ENCODE results near the gene RCC2. TPM values are rescaled to one million over a fixed set of nuclear protein-coding genes. Genes with fewer than 3 reads are reported as not detected.

The RCC2 gene
- total and polyA plus RNA-seq, 9 donors: 15.3 to 52.2 (median 40.7) TPM

DNA sequence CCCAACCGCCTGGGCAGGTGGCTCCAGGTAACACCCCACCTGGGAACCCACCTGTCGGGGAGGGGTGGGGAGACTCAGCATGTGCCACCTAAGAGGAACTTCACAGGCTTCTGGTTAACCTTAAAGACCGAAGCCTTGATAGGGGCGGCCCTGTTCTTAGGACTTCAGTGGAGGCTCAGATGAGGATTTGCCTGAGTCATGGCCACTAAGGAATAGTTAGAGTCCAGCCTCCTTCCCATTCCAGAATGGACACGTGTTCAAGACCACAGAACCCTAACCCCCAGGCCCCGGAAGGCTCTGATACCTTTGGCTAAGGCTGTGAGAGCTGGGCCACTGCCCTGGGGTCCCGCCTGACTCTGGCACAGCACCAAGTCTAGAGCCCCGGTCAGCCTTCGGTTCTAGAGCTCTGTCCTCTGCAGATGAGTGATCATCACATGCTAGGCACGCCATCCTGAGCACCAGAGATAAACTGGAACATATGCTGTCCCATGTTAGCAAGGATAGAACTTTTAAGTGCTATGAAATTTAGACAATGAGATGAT is 47.2 kb downstream of the RCC2 start:
- 65 to 67% (median 65%) methylated on average over 9 to 10 of the region's 10 CpGs for WGBS, 3 donors
- H3K4me1 ChIP-seq (ENCODE audit: insufficient read depth): no peaks in the 10 kb centered on the region
- DNase-seq: no peak
- H3K4me3 ChIP-seq: no peak overlapping the region
- no peaks in the 10 kb centered on the region for H3K9me3 ChIP-seq
- no peaks in the 10 kb centered on the region for H3K27me3 ChIP-seq
- H3K27ac ChIP-seq: no peak overlapping the region
- no peaks in the 10 kb centered on the region for H3K36me3 ChIP-seq
- intact Hi-C loops (cut with DNase I): no loop called here
- TF ChIP-seq EP300 (IDR thresholded peaks at IDR 0.05) (no peak), POLR2A (IDR thresholded peaks at IDR 0.05) (no peak)
- TF ChIP-seq, protein P1, sequence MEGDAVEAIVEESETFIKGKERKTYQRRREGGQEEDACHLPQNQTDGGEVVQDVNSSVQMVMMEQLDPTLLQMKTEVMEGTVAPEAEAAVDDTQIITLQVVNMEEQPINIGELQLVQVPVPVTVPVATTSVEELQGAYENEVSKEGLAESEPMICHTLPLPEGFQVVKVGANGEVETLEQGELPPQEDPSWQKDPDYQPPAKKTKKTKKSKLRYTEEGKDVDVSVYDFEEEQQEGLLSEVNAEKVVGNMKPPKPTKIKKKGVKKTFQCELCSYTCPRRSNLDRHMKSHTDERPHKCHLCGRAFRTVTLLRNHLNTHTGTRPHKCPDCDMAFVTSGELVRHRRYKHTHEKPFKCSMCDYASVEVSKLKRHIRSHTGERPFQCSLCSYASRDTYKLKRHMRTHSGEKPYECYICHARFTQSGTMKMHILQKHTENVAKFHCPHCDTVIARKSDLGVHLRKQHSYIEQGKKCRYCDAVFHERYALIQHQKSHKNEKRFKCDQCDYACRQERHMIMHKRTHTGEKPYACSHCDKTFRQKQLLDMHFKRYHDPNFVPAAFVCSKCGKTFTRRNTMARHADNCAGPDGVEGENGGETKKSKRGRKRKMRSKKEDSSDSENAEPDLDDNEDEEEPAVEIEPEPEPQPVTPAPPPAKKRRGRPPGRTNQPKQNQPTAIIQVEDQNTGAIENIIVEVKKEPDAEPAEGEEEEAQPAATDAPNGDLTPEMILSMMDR (IDR thresholded peaks at IDR 0.05): no peak

DNA sequence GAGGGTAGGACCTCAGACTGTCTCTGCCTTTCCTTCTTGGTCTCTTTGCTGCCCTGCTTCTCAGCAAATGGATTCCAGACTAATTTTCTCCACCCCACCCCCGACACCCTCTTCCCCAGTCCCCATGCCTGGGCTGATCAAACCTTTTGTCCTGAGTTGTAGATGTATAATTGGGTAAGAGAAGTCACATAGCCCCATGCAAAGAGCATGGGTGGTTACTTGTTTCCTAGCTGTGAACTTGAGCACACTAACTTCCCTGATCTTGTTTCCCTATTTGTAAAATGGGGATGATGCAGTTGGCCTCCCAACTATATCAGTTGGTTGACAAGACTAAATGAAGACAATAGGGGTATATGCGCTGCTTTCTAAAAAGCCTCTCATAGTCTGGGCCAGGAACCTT is 58.3 kb downstream of the RCC2 start:
- Histone ChIP-seq H3K27me3 (no peaks in the 10 kb centered on the region), H3K27ac (no peak overlapping the region), H3K4me1 (ENCODE audit: insufficient read depth) (no peaks in the 10 kb centered on the region), H3K36me3 (no peaks in the 10 kb centered on the region), H3K9me3 (no peaks in the 10 kb centered on the region), H3K4me3 (no peak overlapping the region)
- DNase-seq: no peak
- intact Hi-C loops (cut with DNase I): no loop called here
- 76 to 93% (median 83%) methylated on average over 2 of the region's 2 CpGs for WGBS, 3 donors
- TF ChIP-seq POLR2A (IDR thresholded peaks at IDR 0.05) (no peak), EP300 (IDR thresholded peaks at IDR 0.05) (no peak)
- TF ChIP-seq, protein P1 (IDR thresholded peaks at IDR 0.05): no peak

DNA sequence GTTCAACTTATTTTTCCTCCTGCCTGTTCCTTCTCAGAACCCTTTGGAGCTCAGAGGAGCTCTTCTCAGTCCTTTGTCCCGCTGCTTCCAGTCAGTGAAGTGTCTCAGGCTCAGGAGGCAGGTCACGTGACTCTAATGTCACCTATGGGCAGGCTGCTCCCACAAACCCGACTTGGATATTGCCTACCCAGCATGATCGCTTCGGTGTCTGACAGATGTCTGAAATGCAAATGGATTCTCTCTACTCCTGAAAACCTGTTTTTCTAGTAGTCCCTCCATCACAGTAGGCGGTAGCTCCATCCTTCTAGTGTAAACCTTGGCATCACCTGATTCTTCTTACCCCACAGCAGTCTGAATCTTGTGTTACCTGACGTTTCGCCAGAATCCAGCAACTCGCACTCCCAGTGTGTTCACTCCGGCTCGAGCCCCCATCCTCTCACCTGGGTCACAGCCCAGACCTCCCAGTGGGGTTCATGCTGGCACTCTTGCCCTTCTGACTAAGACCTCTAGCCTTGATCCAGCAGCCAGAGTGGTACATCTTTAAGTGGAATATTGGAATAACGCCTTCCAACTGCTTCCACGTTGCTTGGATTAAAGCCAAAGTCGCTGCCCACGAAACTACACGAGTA is 62.0 kb downstream of the RCC2 start:
- H3K27me3 ChIP-seq: no peaks in the 10 kb centered on the region
- no peaks in the 10 kb centered on the region for H3K4me1 ChIP-seq (ENCODE audit: insufficient read depth)
- DNase-seq: no peak
- no peak for TF ChIP-seq POLR2A (IDR thresholded peaks at IDR 0.05)
- TF ChIP-seq, protein P1 (IDR thresholded peaks at IDR 0.05): no peak
- TF ChIP-seq EP300 (IDR thresholded peaks at IDR 0.05): no peak
- intact Hi-C loops (cut with DNase I): no loop called here
- H3K4me3 ChIP-seq: no peak overlapping the region
- no peaks in the 10 kb centered on the region for H3K9me3 ChIP-seq
- no peak overlapping the region for H3K27ac ChIP-seq
- no peaks in the 10 kb centered on the region for H3K36me3 ChIP-seq
- 22 to 26% (median 25%) methylated on average over 16 of the region's 16 CpGs for WGBS, 3 donors

DNA sequence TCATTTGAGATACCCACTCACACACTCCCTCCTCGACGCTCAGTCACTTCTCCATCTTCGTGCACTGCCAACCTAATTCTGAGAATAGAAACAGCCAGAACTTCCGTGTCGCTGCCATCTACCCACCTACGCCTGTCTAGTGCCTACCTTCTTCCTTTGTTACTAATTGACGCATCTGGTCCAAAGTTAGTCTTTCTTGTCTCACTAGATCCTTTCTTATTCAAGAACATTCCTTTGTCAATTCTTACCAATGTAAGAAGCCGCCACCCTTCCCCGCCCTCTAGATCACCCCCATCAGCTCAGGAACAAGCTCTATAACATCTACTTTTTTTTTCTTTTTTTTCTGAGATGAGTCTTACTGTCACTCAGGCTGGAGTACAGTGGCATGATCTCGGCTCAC is 63.8 kb downstream of the RCC2 start:
- H3K9me3 ChIP-seq: no peaks in the 10 kb centered on the region
- no peaks in the 10 kb centered on the region for H3K36me3 ChIP-seq
- H3K4me1 ChIP-seq (ENCODE audit: insufficient read depth): no peaks in the 10 kb centered on the region
- no peak overlapping the region for H3K4me3 ChIP-seq
- no peak for DNase-seq
- H3K27ac ChIP-seq: no peak overlapping the region
- TF ChIP-seq, protein P1 (IDR thresholded peaks at IDR 0.05): no peak
- TF ChIP-seq EP300 (IDR thresholded peaks at IDR 0.05) (no peak), POLR2A (IDR thresholded peaks at IDR 0.05) (no peak)
- 95 to 96% (median 96%) methylated on average over 10 of the region's 10 CpGs for WGBS, 3 donors
- no peaks in the 10 kb centered on the region for H3K27me3 ChIP-seq
- intact Hi-C loops (cut with DNase I): no loop called here

Measured in ovary (tissue), 9 donors.